ENCODE measurements around the gene SYT17. TPM values are rescaled to one million over a fixed set of nuclear protein-coding genes. Genes with fewer than 3 reads are reported as not detected.
A peak's percentile ranks its signal among the peaks of the same experiment; 100 is the strongest.

SYT17 gene
- total RNA-seq, 1 donor from 2014 or later: 25.4 TPM

DNA sequence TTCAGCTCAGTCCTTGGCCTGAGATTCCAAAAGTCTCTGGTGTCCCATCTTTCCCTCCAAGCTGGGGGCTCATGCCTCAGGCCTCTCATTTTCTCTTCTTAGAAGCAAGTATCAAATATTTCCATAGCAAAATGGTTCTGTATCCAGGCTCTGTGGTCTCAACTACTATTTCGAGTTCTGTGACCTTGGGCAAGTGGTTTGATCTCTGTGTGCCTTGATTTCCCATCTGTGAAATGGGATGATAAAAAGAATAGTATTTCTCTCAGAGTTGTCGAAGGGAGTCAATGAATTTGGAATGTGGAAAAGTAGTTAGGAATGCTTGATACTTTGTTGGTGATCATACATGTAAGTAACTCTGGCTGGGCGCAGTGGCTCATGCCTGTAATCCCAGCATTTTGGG is 6.4 kb downstream of the SYT17 start:
- ATAC-seq (ENCODE audit: low read depth) (no peak), DNase-seq (no peak)
- intact Hi-C loops (cut with micrococcal nuclease): no loop called here
- Mint-ChIP-seq H3K27me3 (no peaks in the 10 kb centered on the region), H3K9me3 (no peaks in the 10 kb centered on the region), H3K4me3 (no peak overlapping the region), H3K4me1 (peaks cover 37% of the 10 kb centered on the region), H3K27ac (no peak overlapping the region), H3K36me3 (ENCODE audit: low read depth) (peaks cover 6% of the 10 kb centered on the region)
- TF ChIP-seq, protein P1, sequence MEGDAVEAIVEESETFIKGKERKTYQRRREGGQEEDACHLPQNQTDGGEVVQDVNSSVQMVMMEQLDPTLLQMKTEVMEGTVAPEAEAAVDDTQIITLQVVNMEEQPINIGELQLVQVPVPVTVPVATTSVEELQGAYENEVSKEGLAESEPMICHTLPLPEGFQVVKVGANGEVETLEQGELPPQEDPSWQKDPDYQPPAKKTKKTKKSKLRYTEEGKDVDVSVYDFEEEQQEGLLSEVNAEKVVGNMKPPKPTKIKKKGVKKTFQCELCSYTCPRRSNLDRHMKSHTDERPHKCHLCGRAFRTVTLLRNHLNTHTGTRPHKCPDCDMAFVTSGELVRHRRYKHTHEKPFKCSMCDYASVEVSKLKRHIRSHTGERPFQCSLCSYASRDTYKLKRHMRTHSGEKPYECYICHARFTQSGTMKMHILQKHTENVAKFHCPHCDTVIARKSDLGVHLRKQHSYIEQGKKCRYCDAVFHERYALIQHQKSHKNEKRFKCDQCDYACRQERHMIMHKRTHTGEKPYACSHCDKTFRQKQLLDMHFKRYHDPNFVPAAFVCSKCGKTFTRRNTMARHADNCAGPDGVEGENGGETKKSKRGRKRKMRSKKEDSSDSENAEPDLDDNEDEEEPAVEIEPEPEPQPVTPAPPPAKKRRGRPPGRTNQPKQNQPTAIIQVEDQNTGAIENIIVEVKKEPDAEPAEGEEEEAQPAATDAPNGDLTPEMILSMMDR (IDR thresholded peaks at IDR 0.05): no peak
- CTCF ChIA-PET: no interaction called here
- POLR2A ChIA-PET: no interaction called here

GRCh38 chr16:19175492-19176262 is 7.6 kb downstream of the SYT17 start:
- Mint-ChIP-seq H3K27me3 (no peaks in the 10 kb centered on the region), H3K4me1 (peaks cover 35% of the 10 kb centered on the region), H3K36me3 (ENCODE audit: low read depth) (peaks cover 9% of the 10 kb centered on the region), H3K9me3 (no peaks in the 10 kb centered on the region), H3K27ac (no peak overlapping the region), H3K4me3 (no peak overlapping the region)
- intact Hi-C loops (cut with micrococcal nuclease): no loop called here
- DNase-seq (no peak), ATAC-seq (ENCODE audit: low read depth) (no peak)
- TF ChIP-seq, protein P1 (IDR thresholded peaks at IDR 0.05): no peak
- ChIA-PET CTCF (no interaction called here), POLR2A (no interaction called here)

DNA sequence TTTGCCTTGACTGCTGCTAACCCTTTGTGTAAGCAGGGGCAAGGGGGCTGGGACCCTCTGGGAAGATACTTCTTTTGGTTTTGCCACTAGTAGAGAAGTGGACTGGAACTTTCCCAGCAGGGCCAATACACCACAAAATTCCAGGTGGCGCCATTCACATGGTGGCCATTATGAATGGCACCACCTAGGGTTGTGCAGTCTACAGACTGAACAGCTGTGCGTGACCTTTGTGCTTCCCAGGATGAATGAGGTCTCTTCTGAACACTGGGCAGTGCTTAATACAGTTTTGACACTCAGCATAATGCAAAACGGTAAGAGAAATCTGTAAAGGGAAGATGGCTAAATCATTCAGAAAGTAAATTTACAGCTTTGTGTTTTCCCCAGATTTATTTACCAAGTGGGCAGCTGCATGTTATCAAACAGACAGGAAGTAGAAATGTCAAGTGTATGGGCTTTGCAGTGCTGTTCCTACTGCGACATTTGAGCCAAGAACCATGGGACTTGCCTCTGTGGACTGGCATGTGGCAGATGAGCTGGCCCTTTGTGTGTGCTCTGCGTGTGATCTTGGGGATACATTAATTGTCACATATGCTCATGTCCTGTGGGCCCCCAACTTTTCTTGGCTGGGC is 9.2 kb downstream of the SYT17 start:
- no peaks in the 10 kb centered on the region for H3K27me3 Mint-ChIP-seq
- H3K4me3 Mint-ChIP-seq: no peak overlapping the region
- ATAC-seq (ENCODE audit: low read depth) (no peak), DNase-seq (no peak)
- intact Hi-C loops (cut with micrococcal nuclease): no loop called here
- CTCF ChIA-PET: interaction anchor here (4.2 kb wide), 1 partner anchor 90 kb away, joined by 29 read pairs; no protein-coding TSS in a partner anchor
- POLR2A ChIA-PET: no interaction called here
- TF ChIP-seq, protein P1 (IDR thresholded peaks at IDR 0.05): no peak
- no peak overlapping the region for H3K27ac Mint-ChIP-seq
- no peaks in the 10 kb centered on the region for H3K9me3 Mint-ChIP-seq
- H3K4me1 Mint-ChIP-seq: peaks cover 28% of the 10 kb centered on the region
- H3K36me3 Mint-ChIP-seq (ENCODE audit: low read depth): peaks cover 14% of the 10 kb centered on the region

DNA sequence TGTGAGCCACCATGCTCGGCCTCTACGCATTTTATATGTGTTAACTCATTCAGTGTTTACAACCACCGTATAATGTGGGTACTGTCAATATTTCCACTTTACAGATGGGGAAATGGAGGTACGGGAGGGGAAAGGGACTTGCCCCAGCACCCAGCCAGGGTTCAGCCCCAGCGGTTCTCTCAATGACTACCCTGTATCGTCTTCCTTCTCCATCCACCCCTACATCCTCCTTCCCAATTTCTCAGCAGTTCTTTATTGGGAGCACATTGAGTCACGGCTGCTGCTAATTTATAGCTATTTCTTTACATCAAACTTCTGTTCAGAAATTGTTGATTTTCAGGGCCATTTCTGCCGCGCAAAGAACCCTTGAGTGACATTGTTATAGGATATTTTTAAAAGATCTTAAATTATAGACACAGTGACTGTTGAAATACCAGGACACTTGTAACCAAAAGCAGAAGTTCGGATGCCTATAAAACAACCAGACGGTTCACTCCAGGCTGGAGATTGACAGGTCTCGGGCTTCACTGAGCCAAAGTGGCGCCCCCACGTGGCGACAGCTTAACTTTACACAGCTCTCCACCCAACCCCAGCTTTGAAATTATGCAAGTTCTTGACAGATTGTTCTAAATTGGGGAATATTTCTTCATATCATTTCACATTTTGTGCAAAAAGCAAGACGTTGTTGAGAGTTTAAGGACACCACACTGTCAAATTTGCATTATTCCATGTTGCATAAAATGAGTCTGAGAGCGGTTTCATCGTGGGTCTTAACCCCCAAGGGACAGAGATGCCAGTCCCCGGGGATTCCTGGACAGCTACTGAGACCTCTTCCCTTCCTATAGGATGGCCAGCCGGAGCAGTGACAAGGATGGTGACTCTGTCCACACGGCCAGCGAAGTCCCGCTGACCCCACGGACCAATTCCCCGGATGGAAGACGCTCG is 11.8 kb downstream of the SYT17 start:
- H3K4me3 Mint-ChIP-seq: no peak overlapping the region
- H3K27ac Mint-ChIP-seq: no peak overlapping the region
- no peaks in the 10 kb centered on the region for H3K9me3 Mint-ChIP-seq

More for the DNA sequence above, 11.8 kb downstream of the SYT17 start:
- TF ChIP-seq, protein P1 (IDR thresholded peaks at IDR 0.05): no peak
- no peaks in the 10 kb centered on the region for H3K27me3 Mint-ChIP-seq
- ATAC-seq (ENCODE audit: low read depth) (peak; percentile 72), DNase-seq (peak; percentile 29)
- peaks cover 13% of the 10 kb centered on the region for H3K4me1 Mint-ChIP-seq
- H3K36me3 Mint-ChIP-seq (ENCODE audit: low read depth): peaks cover 15% of the 10 kb centered on the region
- CTCF ChIA-PET: interaction anchor here (1.0 to 4.2 kb wide), 6 partner anchors 11 to 195 kb away, joined by 3 to 29 read pairs (median 4); no protein-coding TSS in a partner anchor
- POLR2A ChIA-PET: interaction anchor here (0.7 to 1.3 kb wide), 2 partner anchors 30 to 344 kb away, joined by 3 to 9 read pairs; partner anchors contain the start of gene CCP110
- intact Hi-C loops (cut with micrococcal nuclease): loop anchor here (2.0 kb wide), 1 partner anchor 93 kb away; no protein-coding TSS in a partner anchor
